Measurements from ENCODE around the gene LARP1. TPM values are rescaled to one million over a fixed set of nuclear protein-coding genes. Genes with fewer than 3 reads are reported as not detected.

Gene LARP1
- total and polyA plus RNA-seq, 2 experiments from 2014 or later = 133 to 302 TPM

DNA sequence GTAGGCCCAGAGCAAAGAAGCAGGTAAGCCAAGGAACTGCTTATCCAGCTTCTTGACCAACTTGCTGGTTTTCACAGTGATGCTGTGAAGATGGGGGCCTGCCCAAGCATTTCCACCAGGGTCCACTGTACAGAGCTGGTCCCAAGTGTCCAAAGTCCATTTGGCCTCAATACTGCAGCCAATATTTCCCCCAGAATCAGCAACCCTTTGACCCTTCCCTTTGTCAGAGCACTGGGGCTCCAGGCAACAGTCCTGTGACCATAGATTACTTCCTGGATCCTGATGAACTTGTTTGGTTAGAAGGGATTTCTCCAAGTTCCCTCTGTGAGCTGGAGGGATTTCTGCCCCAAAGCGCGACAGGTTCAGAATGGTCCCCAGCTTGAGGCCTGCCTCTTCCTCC is 68.9 kb downstream of the LARP1 start (continued):
- TF ChIP-seq, protein P1, sequence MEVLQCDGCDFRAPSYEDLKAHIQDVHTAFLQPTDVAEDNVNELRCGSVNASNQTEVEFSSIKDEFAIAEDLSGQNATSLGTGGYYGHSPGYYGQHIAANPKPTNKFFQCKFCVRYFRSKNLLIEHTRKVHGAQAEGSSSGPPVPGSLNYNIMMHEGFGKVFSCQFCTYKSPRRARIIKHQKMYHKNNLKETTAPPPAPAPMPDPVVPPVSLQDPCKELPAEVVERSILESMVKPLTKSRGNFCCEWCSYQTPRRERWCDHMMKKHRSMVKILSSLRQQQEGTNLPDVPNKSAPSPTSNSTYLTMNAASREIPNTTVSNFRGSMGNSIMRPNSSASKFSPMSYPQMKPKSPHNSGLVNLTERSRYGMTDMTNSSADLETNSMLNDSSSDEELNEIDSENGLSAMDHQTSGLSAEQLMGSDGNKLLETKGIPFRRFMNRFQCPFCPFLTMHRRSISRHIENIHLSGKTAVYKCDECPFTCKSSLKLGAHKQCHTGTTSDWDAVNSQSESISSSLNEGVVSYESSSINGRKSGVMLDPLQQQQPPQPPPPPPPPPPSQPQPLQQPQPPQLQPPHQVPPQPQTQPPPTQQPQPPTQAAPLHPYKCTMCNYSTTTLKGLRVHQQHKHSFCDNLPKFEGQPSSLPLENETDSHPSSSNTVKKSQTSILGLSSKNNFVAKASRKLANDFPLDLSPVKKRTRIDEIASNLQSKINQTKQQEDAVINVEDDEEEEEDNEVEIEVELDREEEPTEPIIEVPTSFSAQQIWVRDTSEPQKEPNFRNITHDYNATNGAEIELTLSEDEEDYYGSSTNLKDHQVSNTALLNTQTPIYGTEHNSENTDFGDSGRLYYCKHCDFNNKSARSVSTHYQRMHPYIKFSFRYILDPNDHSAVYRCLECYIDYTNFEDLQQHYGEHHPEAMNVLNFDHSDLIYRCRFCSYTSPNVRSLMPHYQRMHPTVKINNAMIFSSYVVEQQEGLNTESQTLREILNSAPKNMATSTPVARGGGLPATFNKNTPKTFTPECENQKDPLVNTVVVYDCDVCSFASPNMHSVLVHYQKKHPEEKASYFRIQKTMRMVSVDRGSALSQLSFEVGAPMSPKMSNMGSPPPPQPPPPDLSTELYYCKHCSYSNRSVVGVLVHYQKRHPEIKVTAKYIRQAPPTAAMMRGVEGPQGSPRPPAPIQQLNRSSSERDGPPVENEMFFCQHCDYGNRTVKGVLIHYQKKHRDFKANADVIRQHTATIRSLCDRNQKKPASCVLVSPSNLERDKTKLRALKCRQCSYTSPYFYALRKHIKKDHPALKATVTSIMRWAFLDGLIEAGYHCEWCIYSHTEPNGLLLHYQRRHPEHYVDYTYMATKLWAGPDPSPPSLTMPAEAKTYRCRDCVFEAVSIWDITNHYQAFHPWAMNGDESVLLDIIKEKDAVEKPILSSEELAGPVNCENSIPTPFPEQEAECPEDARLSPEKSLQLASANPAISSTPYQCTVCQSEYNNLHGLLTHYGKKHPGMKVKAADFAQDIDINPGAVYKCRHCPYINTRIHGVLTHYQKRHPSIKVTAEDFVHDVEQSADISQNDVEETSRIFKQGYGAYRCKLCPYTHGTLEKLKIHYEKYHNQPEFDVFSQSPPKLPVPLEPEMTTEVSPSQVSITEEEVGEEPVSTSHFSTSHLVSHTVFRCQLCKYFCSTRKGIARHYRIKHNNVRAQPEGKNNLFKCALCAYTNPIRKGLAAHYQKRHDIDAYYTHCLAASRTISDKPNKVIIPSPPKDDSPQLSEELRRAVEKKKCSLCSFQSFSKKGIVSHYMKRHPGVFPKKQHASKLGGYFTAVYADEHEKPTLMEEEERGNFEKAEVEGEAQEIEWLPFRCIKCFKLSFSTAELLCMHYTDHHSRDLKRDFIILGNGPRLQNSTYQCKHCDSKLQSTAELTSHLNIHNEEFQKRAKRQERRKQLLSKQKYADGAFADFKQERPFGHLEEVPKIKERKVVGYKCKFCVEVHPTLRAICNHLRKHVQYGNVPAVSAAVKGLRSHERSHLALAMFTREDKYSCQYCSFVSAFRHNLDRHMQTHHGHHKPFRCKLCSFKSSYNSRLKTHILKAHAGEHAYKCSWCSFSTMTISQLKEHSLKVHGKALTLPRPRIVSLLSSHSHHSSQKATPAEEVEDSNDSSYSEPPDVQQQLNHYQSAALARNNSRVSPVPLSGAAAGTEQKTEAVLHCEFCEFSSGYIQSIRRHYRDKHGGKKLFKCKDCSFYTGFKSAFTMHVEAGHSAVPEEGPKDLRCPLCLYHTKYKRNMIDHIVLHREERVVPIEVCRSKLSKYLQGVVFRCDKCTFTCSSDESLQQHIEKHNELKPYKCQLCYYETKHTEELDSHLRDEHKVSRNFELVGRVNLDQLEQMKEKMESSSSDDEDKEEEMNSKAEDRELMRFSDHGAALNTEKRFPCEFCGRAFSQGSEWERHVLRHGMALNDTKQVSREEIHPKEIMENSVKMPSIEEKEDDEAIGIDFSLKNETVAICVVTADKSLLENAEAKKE (CRISPR knock-in tag; IDR thresholded peaks at IDR 0.05) = no peak
- TF ChIP-seq CREB1 (CRISPR knock-in tag; IDR thresholded peaks at IDR 0.05; ENCODE audit: low read depth) (no peak), EZH2 (IDR thresholded peaks at IDR 0.05; ENCODE audit: low read depth, unreplicated experiment) (no peak), STAT1 (IDR thresholded peaks at IDR 0.05; ENCODE audit: unreplicated experiment) (no peak), POLR2AphosphoS5 (IDR thresholded peaks at IDR 0.05; ENCODE audit: low read depth) (no peak), ZNF114 (CRISPR knock-in tag; IDR thresholded peaks at IDR 0.05) (no peak)

DNA sequence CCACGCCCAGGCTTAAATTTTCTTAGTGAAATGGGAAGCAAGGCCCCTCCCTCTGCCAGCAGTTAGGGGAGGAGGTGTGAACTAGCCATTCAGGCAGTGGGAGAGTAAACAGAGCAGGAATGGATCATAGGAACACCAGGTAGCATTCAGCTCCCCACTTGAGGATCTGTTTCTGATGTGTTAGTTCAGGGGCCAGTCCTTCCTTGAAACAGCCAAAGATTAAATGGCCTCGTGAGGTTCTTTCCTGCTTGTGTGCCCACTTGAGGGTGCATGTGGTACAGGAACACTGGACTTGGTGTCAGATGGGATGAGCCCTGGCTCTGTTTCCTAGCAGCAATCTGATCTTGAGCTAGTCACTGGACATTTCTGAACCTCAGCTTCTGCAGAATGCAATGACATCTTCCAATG is 74.0 kb downstream of the LARP1 start:
- Histone ChIP-seq H3K36me3 (ENCODE audit: insufficient read depth) (peaks cover 6% of the 10 kb centered on the region), H3K4me2 (no peak overlapping the region), H3K4me3 (no peak overlapping the region), H3K9me2 (ENCODE audit: insufficient read depth) (no peaks in the 10 kb centered on the region), H3K4me1 (ENCODE audit: insufficient read depth) (no peaks in the 10 kb centered on the region), H3F3A (replicated peaks; ENCODE audit: low read depth) (peaks cover 7% of the 10 kb centered on the region; the same call in 1 of the 2 replicates), H2AFZ (no peak overlapping the region), H4K20me1 (replicated peaks; ENCODE audit: insufficient read depth) (no peaks in the 10 kb centered on the region; the same call in 1 of the 2 replicates), H3K79me2 (replicated peaks; ENCODE audit: insufficient read depth) (no peaks in the 10 kb centered on the region), H3K27me3 (ENCODE audit: insufficient read depth) (no peaks in the 10 kb centered on the region), H3K27ac (ENCODE audit: low read depth) (no peak overlapping the region)
- no peak for TF ChIP-seq ZNF114 (CRISPR knock-in tag; IDR thresholded peaks at IDR 0.05)
- TF ChIP-seq, protein P1 (CRISPR knock-in tag; IDR thresholded peaks at IDR 0.05) = no peak
- Mint-ChIP-seq H3K27me3 (ENCODE audit: insufficient read depth, low read depth, poor library complexity) (peaks cover 1% of the 10 kb centered on the region), H3K27ac (no peak overlapping the region), H3K4me3 (no peak overlapping the region), H3K9me3 (no peaks in the 10 kb centered on the region), H3K4me1 (no peaks in the 10 kb centered on the region; the same call in 2 of the 3 replicates), H3K36me3 (ENCODE audit: low read depth) (peaks cover 25% of the 10 kb centered on the region)
- DNase-seq (ENCODE audit: low spot score) (no peak), ATAC-seq (no peak)

Measured in GM23338 (cell line).